Activated T-helper 1 cell treated with Interleukin-2 at 50 U/mL for 16 hours (primary cell): ENCODE data around the gene ABLIM2.

Source experiments
- DNase-seq: peaks from one replicate; pipeline ENCODE4 v3.0.0-alpha.2; 2020; ENCODE audit warnings: low read depth

The ABLIM2 gene

GRCh38 chr4:8119877-8120276 lies 38.7 kb downstream of the ABLIM2 start:
- no peak for DNase-seq

- no peak for DNase-seq
Observed at GRCh38 chr4:8118531-8118930, 40.1 kb downstream of the ABLIM2 start.

GRCh38 chr4:8118035-8118434 lies 40.6 kb downstream of the ABLIM2 start:
- DNase-seq = no peak

GRCh38 chr4:8117278-8117682 lies 41.3 kb downstream of the ABLIM2 start:
- no peak for DNase-seq

- no peak for DNase-seq
Observed at GRCh38 chr4:8115916-8116315, 42.7 kb downstream of the ABLIM2 start.

GRCh38 chr4:8115203-8115520 lies 43.5 kb downstream of the ABLIM2 start:
- DNase-seq = no peak

- DNase-seq = no peak
Observed at GRCh38 chr4:8114456-8115202, 44.0 kb downstream of the ABLIM2 start.

- no peak for DNase-seq
Observed at GRCh38 chr4:8113611-8114377, 44.8 kb downstream of the ABLIM2 start.

GRCh38 chr4:8112672-8113071 lies 45.9 kb downstream of the ABLIM2 start:
- DNase-seq = no peak

- DNase-seq = no peak
Observed at GRCh38 chr4:8112036-8112576, 46.5 kb downstream of the ABLIM2 start.

- no peak for DNase-seq
Observed at GRCh38 chr4:8110071-8110986, 48.3 kb downstream of the ABLIM2 start.

- no peak for DNase-seq
Observed at GRCh38 chr4:8109406-8110065, 49.1 kb downstream of the ABLIM2 start.

- DNase-seq = no peak
Observed at GRCh38 chr4:8108991-8109390, 49.6 kb downstream of the ABLIM2 start.

GRCh38 chr4:8108261-8108660 lies 50.4 kb downstream of the ABLIM2 start:
- no peak for DNase-seq

GRCh38 chr4:8107146-8107657 lies 51.4 kb downstream of the ABLIM2 start:
- no peak for DNase-seq

- DNase-seq = no peak
Observed at GRCh38 chr4:8106451-8107025, 52.1 kb downstream of the ABLIM2 start.

- no peak for DNase-seq
Observed at GRCh38 chr4:8105306-8106100, 53.1 kb downstream of the ABLIM2 start.

GRCh38 chr4:8104491-8105305 lies 53.9 kb downstream of the ABLIM2 start:
- no peak for DNase-seq
